Measurements from ENCODE around the gene SMG9.

DNA sequence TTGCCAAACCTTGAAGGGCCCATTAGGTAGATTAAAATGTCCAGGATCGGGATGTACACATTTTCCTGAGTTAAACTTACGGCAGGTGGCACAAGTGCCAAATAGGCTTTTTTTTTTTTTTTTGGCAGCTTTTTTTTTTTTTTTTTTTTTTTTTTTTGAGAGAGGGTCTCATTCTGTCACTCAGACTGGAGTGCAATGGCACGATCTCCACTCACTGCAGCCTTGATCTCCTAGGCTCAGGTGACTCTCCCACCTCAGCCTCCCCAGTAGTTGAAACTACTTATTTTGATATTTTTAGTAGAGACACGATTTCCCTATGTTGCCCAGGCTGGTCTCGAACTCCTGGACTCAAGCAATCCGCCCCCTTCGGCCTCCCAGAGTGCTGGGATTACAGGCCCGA, 29.9 kb downstream of the SMG9 start:
- TF ChIP-seq, protein P1, sequence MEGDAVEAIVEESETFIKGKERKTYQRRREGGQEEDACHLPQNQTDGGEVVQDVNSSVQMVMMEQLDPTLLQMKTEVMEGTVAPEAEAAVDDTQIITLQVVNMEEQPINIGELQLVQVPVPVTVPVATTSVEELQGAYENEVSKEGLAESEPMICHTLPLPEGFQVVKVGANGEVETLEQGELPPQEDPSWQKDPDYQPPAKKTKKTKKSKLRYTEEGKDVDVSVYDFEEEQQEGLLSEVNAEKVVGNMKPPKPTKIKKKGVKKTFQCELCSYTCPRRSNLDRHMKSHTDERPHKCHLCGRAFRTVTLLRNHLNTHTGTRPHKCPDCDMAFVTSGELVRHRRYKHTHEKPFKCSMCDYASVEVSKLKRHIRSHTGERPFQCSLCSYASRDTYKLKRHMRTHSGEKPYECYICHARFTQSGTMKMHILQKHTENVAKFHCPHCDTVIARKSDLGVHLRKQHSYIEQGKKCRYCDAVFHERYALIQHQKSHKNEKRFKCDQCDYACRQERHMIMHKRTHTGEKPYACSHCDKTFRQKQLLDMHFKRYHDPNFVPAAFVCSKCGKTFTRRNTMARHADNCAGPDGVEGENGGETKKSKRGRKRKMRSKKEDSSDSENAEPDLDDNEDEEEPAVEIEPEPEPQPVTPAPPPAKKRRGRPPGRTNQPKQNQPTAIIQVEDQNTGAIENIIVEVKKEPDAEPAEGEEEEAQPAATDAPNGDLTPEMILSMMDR (IDR thresholded peaks at IDR 0.05) = no peak
- TF ChIP-seq POLR2AphosphoS5 (IDR thresholded peaks at IDR 0.05) = no peak
- no peak for TF ChIP-seq POLR2A (IDR thresholded peaks at IDR 0.05)
- TF ChIP-seq EP300 (IDR thresholded peaks at IDR 0.05) = no peak
